Activated CD4-positive, alpha-beta memory T cell treated with anti-CD3 and anti-CD28 coated beads for 36 hours (primary cell): ENCODE data around the gene SH3GLB2. TPM values are rescaled to one million over a fixed set of nuclear protein-coding genes. Genes with fewer than 3 reads are reported as not detected.
"Not testable (repeated sequence)": the region's sequence is repeated elsewhere in the genome, so short reads cannot be mapped to it uniquely, and the experiment has no call there.

Experiments
- CTCF ChIA-PET: fragments of 350-600 bp; sonication (Branson Sonifier 250); formaldehyde crosslinking; loops from one replicate; lab custom pipeline; 2021; ENCODE audit warnings: antibody characterized with exemption, inconsistent platforms; lab: Charles Lee
- POLR2A ChIA-PET: fragments of 350-600 bp; sonication (Branson Sonifier 250); formaldehyde crosslinking; loops from one replicate; lab custom pipeline; 2021; ENCODE audit warnings: antibody characterized with exemption; lab: Charles Lee
- DNase-seq: peaks from one replicate; pipeline ENCODE4 v3.0.0-alpha.2; 2020
- H3K27ac Mint-ChIP-seq: one replicate; pipeline ENCODE4 v1.8.0; 2021; ENCODE audit warnings: mixed read lengths
- H3K27me3 Mint-ChIP-seq: one replicate; pipeline ENCODE4 v1.8.0; 2021; ENCODE audit warnings: mixed read lengths
- H3K36me3 Mint-ChIP-seq: one replicate; pipeline ENCODE4 v1.8.0; 2021; ENCODE audit warnings: mixed read lengths
- H3K4me1 Mint-ChIP-seq: one replicate; pipeline ENCODE4 v1.8.0; 2021; ENCODE audit warnings: low read depth, mixed read lengths
- H3K4me3 Mint-ChIP-seq: one replicate; pipeline ENCODE4 v1.8.0; 2021; ENCODE audit warnings: mild to moderate bottlenecking, mixed read lengths
- H3K9me3 Mint-ChIP-seq: one replicate; pipeline ENCODE4 v1.8.0; 2021; ENCODE audit warnings: mixed read lengths
- intact Hi-C: fragments of 100-400 bp; cut with micrococcal nuclease; formaldehyde crosslinking; loops from one replicate; pipeline ENCODE4 v1.15.1; 2023
- total RNA-seq, 2 experiments: library from RNA; stranded (reverse); gene quantifications; one replicate each; pipeline ENCODE4 v1.2.3, GENCODE V29; 2021

SH3GLB2 gene
- total RNA-seq, 2 experiments from 2014 or later = 59.5 to 62.3 TPM

DNA sequence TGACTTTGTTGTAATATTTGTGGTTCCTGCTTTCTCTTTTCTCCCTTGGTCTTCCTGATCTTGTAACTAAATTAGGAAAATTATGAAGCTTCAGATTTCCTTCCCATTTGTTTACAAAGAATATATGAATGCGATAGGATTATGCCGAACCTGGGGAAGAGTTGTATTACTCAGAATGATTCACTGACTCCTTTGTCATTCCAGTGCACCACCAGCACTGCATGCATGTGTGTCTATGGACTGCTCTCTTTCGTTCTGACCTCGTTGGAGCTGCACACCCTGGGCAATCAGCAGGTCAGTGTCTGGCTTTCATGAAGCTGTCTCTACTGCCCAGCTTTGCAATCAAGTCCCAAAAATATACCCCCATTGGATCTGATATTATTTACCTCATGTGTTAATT lies 55.2 kb downstream of the SH3GLB2 start:
- POLR2A ChIA-PET = no interaction called here

DNA sequence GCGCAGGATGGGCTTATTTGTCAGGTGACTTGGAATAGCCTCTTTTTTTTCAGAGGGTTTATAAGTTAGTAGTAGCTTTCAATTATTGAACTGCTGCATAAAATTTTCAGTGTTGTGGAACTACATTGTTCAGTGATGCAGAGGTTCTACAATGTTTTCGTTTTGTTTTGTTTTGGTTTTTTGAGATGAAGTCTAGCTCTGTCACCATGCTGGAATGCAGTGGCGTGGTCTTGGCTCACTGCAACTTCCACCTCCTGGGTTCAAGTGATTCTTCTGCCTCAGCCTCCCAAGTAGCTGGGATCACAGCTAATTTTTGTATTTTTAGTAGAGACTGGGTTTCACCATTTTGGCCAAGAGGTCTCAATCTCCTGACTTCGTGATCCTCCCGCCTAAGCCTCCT lies 58.6 kb downstream of the SH3GLB2 start:
- Mint-ChIP-seq H3K4me3 (no peak overlapping the region), H3K36me3 (peaks cover 44% of the 10 kb centered on the region), H3K9me3 (no peaks in the 10 kb centered on the region), H3K27ac (no peak overlapping the region), H3K27me3 (no peaks in the 10 kb centered on the region), H3K4me1 (no peaks in the 10 kb centered on the region)
- no peak for DNase-seq
- POLR2A ChIA-PET = no interaction called here
- CTCF ChIA-PET = no interaction called here
- intact Hi-C loops = no loop called here

More for the DNA sequence above, 55.2 kb downstream of the SH3GLB2 start:
- DNase-seq = no peak
- intact Hi-C loops = no loop called here
- Mint-ChIP-seq H3K9me3 (no peaks in the 10 kb centered on the region), H3K36me3 (peaks cover 51% of the 10 kb centered on the region), H3K27ac (no peak overlapping the region), H3K4me3 (no peak overlapping the region), H3K27me3 (no peaks in the 10 kb centered on the region), H3K4me1 (no peaks in the 10 kb centered on the region)
- CTCF ChIA-PET = interaction anchor here (1.5 kb wide), 1 partner anchor 45 kb away, joined by 3 read pairs; no protein-coding TSS in a partner anchor

DNA sequence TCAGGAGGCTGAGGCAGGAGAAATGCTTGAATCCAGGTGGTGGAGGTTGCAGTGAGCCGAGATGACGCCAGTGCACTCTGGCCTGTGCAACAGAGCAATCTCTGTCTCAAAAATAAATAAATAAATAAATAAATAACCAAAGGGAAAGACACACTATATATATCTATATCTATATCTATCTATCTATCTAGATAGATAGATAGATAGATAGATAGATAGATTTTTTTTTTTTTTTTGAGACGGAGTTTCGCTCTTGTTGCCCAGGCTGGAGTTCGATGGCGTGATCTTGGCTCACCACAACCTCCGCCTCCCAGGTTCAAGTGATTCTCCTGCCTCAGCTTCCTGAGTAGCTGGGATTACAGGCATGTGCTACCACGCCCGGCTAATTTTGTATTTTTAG lies 66.7 kb downstream of the SH3GLB2 start:
- DNase-seq, H3K4me1 Mint-ChIP-seq, POLR2A ChIA-PET, H3K27me3 Mint-ChIP-seq, H3K9me3 Mint-ChIP-seq, CTCF ChIA-PET, H3K4me3 Mint-ChIP-seq, H3K27ac Mint-ChIP-seq, intact Hi-C loops: not testable (repeated sequence)
- H3K36me3 Mint-ChIP-seq = peaks cover 32% of the 10 kb centered on the region

Other genes with a start within 250 kb of the SH3GLB2 start
- 10 to 100 TPM; 14.6 to 14.9 TPM for gene TBC1D13, start 241.1 kb downstream of the SH3GLB2 start, total RNA-seq
- gene ENDOG, start 209.8 kb downstream of the SH3GLB2 start, total RNA-seq = 10 to 100 TPM; 13.8 to 14.2 TPM
- 10 to 100 TPM; 89.2 to 94.2 TPM for gene SPOUT1, start 198.5 kb downstream of the SH3GLB2 start, total RNA-seq
- 10 to 100 TPM; 15.9 to 18.1 TPM for gene KYAT1, start 146.4 kb downstream of the SH3GLB2 start, total RNA-seq
- gene LRRC8A, start 146.2 kb downstream of the SH3GLB2 start, total RNA-seq = 10 to 100 TPM; 18.0 to 18.7 TPM
- gene PHYHD1, start 107.3 kb downstream of the SH3GLB2 start, total RNA-seq = under 1 TPM; 0.34 to 0.88 TPM
- 1 to 10 TPM; 5.7 to 6.7 TPM for gene DOLK, start 80.7 kb downstream of the SH3GLB2 start, total RNA-seq
- gene NUP188, start 80.6 kb downstream of the SH3GLB2 start, total RNA-seq = 100 to 1,000 TPM; 121 to 124 TPM
- 10 to 100 TPM; 26.1 to 26.5 TPM for gene MIGA2, start 8.3 kb upstream of the SH3GLB2 start, total RNA-seq
- gene DOLPP1, start 52.8 kb upstream of the SH3GLB2 start, total RNA-seq = 10 to 100 TPM; 13.9 to 15.3 TPM
- gene CRAT, start 82.5 kb upstream of the SH3GLB2 start, total RNA-seq = 10 to 100 TPM; 16.0 to 16.4 TPM
- gene PTPA, start 83.1 kb upstream of the SH3GLB2 start, total RNA-seq = 10 to 100 TPM; 74.6 to 76.3 TPM
- 1 to 10 TPM; 1.3 to 1.5 TPM for gene IER5L, start 149.9 kb upstream of the SH3GLB2 start, total RNA-seq